Measurements from ENCODE around the gene PDE11A. TPM values are rescaled to one million over a fixed set of nuclear protein-coding genes. Genes with fewer than 3 reads are reported as not detected.
A peak's percentile ranks its signal among the peaks of the same experiment; 100 is the strongest.

Gene PDE11A
- polyA plus RNA-seq, 1 experiment: 0.53 TPM

DNA sequence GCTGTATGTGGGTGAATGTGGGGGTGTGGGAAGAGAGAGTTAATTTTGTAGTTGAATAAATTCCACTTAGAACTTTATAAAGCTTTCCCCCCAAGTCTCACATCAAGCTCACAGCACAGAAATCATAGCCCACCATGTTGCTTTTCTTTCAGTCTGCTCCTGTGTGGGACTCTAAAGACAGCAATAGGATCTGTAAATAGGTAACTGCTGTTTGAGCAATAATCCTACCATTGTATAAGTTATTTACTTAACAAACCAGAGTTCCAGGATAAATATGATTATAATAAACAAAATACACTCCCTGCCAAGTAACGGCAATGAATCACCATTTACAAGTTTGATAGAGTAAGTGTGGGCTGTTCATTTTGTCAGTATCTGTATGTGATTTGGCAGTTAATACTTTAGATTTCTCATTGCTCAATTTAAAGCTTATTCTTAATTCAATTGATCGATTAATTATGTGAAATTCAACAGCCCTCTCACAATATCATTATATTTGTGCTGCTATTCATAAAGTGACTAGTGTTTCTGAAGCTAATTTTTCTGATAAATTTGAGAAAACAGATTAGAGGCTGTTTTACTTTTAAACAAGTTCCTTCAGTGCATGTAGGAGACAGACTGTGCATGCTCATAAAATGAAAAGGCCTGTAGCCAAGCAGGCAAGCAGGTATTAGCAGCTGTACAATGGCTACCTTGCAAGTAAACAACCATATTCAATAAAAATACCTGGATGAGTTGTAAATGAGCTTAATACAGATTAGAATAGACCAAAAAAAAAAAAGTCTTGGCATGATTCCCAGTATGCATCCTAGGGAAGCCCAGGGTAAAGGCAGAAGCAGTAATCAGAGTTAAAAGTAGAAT, 142.7 kb downstream of the PDE11A start:
- Histone ChIP-seq H3K36me3 (ENCODE audit: control insufficient read depth, insufficient read depth, low read length) (no peaks in the 10 kb centered on the region), H3K4me3 (ENCODE audit: low read depth, low read length) (no peak overlapping the region), H3K27me3 (ENCODE audit: control insufficient read depth, insufficient read depth, low read length) (no peaks in the 10 kb centered on the region)
- TF ChIP-seq, protein P1, sequence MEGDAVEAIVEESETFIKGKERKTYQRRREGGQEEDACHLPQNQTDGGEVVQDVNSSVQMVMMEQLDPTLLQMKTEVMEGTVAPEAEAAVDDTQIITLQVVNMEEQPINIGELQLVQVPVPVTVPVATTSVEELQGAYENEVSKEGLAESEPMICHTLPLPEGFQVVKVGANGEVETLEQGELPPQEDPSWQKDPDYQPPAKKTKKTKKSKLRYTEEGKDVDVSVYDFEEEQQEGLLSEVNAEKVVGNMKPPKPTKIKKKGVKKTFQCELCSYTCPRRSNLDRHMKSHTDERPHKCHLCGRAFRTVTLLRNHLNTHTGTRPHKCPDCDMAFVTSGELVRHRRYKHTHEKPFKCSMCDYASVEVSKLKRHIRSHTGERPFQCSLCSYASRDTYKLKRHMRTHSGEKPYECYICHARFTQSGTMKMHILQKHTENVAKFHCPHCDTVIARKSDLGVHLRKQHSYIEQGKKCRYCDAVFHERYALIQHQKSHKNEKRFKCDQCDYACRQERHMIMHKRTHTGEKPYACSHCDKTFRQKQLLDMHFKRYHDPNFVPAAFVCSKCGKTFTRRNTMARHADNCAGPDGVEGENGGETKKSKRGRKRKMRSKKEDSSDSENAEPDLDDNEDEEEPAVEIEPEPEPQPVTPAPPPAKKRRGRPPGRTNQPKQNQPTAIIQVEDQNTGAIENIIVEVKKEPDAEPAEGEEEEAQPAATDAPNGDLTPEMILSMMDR (IDR thresholded peaks at IDR 0.05; ENCODE audit: insufficient read depth, low read depth, low read length): no peak
- ChIA-PET POLR2A (no interaction called here), CTCF (interaction anchor here (0.8 to 1.5 kb wide), 2 partner anchors 23 to 963 kb away, joined by 3 to 4 read pairs; no protein-coding TSS in a partner anchor)
- DNase-seq (ENCODE audit: low read depth): no peak

DNA sequence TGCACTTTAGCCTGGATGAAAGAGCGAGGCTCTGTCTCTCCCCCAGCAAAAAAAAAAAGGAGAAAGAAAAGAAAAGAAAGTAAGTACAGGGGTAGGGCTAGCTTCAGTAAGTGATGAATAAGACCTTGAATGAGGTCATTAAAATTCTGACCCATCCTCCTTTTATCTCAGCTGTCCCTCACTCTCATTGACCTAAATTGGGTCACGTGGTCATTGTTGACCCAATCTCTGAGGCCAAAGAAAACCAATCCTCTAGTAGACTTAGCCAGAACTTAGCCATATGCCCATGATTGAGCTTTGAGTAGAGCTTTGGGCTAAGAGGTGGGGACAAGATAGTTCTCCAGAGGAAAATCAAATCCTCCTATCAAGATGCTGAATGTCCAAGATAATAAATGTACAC, 149.3 kb downstream of the PDE11A start:
- TF ChIP-seq, protein P1 (IDR thresholded peaks at IDR 0.05; ENCODE audit: insufficient read depth, low read depth, low read length): no peak
- CTCF ChIA-PET: no interaction called here
- DNase-seq (ENCODE audit: low read depth): no peak
- POLR2A ChIA-PET: no interaction called here
- Histone ChIP-seq H3K36me3 (ENCODE audit: control insufficient read depth, insufficient read depth, low read length) (no peaks in the 10 kb centered on the region), H3K4me3 (ENCODE audit: low read depth, low read length) (no peak overlapping the region), H3K27me3 (ENCODE audit: control insufficient read depth, insufficient read depth, low read length) (no peaks in the 10 kb centered on the region)

DNA sequence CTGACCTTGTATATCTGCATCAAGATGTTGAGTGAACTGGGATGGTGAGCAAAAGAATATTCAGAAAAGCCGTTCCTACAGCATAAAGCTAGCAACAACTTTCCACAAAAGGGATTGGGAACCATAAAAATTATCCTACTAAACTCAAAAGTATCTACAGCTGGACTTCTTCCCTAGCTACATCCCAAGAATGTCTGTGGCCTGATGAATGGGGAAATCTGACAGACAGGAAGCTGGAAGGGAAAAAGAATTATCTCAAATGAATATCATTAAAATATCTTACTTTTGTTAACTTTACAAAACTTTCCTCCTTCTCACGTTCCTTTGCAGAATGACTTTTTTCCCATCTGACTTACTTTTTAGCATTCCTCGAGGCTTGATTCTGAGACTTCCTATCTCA, 150.9 kb downstream of the PDE11A start:
- DNase-seq (ENCODE audit: low read depth): peak; percentile 9
- TF ChIP-seq, protein P1 (IDR thresholded peaks at IDR 0.05; ENCODE audit: insufficient read depth, low read depth, low read length): no peak
- H3K36me3 ChIP-seq (ENCODE audit: control insufficient read depth, insufficient read depth, low read length): no peaks in the 10 kb centered on the region
- ChIA-PET POLR2A (no interaction called here), CTCF (no interaction called here)
- no peak overlapping the region for H3K4me3 ChIP-seq (ENCODE audit: low read depth, low read length)
- H3K27me3 ChIP-seq (ENCODE audit: control insufficient read depth, insufficient read depth, low read length): no peaks in the 10 kb centered on the region

DNA sequence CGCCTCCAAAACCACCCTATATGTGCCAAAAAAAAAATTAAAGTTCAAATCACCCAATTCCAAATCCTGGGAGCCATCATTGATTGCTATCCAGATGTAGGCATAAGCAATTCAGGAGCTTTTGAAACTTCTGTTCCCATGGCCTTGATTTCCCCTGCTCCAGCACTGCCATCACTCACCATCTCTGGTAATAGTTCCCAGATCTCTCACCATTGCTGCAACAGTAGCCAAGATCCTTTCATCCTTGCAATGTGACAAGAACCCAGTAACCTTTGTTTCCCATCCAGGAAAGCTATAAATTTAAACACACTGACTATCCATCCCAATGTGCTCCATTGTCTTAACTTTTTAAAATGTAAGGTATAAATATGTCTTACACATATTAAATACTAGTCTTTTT, 155.4 kb downstream of the PDE11A start:
- POLR2A ChIA-PET: no interaction called here
- Histone ChIP-seq H3K36me3 (ENCODE audit: control insufficient read depth, insufficient read depth, low read length) (no peaks in the 10 kb centered on the region), H3K27me3 (ENCODE audit: control insufficient read depth, insufficient read depth, low read length) (no peaks in the 10 kb centered on the region), H3K4me3 (ENCODE audit: low read depth, low read length) (no peak overlapping the region)
- CTCF ChIA-PET: interaction anchor here (1.2 kb wide), 1 partner anchor 11 kb away, joined by 4 read pairs; no protein-coding TSS in a partner anchor
- DNase-seq (ENCODE audit: low read depth): no peak
- TF ChIP-seq, protein P1 (IDR thresholded peaks at IDR 0.05; ENCODE audit: insufficient read depth, low read depth, low read length): no peak

DNA sequence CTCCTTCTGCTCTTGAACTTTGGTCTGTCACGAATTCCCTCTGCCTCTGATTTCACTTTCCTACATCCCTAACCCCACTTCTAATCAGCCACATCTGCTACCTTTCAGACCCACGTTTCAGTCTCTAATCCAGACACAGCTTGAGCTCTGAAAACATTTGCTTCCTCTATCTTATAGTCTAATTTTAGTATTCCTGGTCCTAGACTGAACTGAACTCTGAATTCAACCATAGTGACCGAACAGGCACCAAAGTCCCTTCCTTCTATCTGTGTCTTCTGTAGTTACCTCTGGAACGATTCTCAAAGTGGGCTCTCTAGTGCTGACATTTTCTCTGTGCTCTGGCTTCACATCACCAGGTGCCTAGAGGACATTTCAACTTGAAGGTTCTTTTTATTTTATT, 156.2 kb downstream of the PDE11A start:
- H3K36me3 ChIP-seq (ENCODE audit: control insufficient read depth, insufficient read depth, low read length): no peaks in the 10 kb centered on the region
- POLR2A ChIA-PET: no interaction called here
- no peak overlapping the region for H3K4me3 ChIP-seq (ENCODE audit: low read depth, low read length)
- CTCF ChIA-PET: no interaction called here
- no peak for DNase-seq (ENCODE audit: low read depth)
- TF ChIP-seq, protein P1 (IDR thresholded peaks at IDR 0.05; ENCODE audit: insufficient read depth, low read depth, low read length): no peak
- no peaks in the 10 kb centered on the region for H3K27me3 ChIP-seq (ENCODE audit: control insufficient read depth, insufficient read depth, low read length)

All from BJ (cell line).